ENCODE data around the gene RMI1. TPM values are rescaled to one million over a fixed set of nuclear protein-coding genes. Genes with fewer than 3 reads are reported as not detected.

RMI1 gene
- total RNA-seq, 1 donor from 2014 or later, result 2.9 TPM

DNA sequence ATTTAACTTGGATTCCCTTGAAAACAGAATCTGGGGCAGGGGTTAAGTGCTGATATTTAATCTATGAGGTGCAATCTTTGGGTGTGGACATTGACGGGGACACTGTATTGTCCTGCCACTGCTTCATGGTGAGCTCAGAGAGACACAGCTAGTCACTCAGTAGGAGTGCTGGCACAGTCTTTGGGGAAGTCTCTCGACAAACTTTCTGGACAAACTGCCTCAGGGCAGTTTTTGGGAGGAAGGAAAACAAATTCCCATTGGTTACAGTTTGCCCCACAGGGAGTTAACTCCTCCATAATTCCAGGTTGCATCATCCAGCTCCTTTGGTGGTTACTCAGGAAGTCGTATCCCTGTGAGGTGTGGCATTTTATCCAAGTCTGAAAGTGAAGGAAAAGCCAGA is 18.4 kb upstream of the RMI1 start:
- Histone ChIP-seq H3K27me3 (no peaks in the 10 kb centered on the region), H3K36me3 (peaks cover 0 to 11% of the 10 kb centered on the region in 2 donors), H3K4me3 (no peak overlapping the region), H3K4me1 (peaks cover 5% of the 10 kb centered on the region), H3K9me3 (no peaks in the 10 kb centered on the region), H3K27ac (no peak overlapping the region)
- TF ChIP-seq, protein P1, sequence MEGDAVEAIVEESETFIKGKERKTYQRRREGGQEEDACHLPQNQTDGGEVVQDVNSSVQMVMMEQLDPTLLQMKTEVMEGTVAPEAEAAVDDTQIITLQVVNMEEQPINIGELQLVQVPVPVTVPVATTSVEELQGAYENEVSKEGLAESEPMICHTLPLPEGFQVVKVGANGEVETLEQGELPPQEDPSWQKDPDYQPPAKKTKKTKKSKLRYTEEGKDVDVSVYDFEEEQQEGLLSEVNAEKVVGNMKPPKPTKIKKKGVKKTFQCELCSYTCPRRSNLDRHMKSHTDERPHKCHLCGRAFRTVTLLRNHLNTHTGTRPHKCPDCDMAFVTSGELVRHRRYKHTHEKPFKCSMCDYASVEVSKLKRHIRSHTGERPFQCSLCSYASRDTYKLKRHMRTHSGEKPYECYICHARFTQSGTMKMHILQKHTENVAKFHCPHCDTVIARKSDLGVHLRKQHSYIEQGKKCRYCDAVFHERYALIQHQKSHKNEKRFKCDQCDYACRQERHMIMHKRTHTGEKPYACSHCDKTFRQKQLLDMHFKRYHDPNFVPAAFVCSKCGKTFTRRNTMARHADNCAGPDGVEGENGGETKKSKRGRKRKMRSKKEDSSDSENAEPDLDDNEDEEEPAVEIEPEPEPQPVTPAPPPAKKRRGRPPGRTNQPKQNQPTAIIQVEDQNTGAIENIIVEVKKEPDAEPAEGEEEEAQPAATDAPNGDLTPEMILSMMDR (IDR thresholded peaks at IDR 0.05), result no peak
- TF ChIP-seq POLR2AphosphoS5 (IDR thresholded peaks at IDR 0.05; ENCODE audit: insufficient read depth in 1 of 2, low read depth in 1 of 2) (no peak), POLR2A (IDR thresholded peaks at IDR 0.05) (no peak)
- intact Hi-C loops (cut with DNase I), result no loop called here
- no peak for DNase-seq (ENCODE audit: extremely low spot score in 2 of 2)

DNA sequence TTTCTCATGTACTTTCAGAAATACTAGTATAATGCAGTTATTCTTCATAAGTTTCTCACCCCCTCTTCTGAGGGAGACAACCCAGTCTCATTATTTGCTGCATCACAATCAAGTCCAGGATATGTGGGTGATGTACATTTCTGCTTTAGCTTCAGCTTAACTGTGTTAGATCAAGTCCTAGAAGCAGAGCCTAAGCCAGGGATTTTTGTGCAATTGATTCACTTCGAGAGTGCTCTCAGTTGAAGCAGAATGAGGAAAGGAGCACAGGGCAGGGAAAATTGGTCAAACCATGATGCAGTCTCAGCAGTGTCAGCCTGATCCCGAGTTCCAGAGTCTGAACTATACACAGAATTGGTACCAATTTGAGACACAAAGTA is 15.6 kb upstream of the RMI1 start:
- intact Hi-C loops (cut with DNase I), result no loop called here
- TF ChIP-seq POLR2A (IDR thresholded peaks at IDR 0.05), result no peak
- no peak for TF ChIP-seq POLR2AphosphoS5 (IDR thresholded peaks at IDR 0.05; ENCODE audit: insufficient read depth in 1 of 2, low read depth in 1 of 2)
- TF ChIP-seq, protein P1 (IDR thresholded peaks at IDR 0.05), result no peak
- Histone ChIP-seq H3K27me3 (no peaks in the 10 kb centered on the region), H3K27ac (no peak overlapping the region), H3K4me1 (no peaks in the 10 kb centered on the region), H3K4me3 (no peak overlapping the region), H3K9me3 (no peaks in the 10 kb centered on the region), H3K36me3 (peaks cover 0 to 38% of the 10 kb centered on the region in 2 donors)
- DNase-seq (ENCODE audit: extremely low spot score in 2 of 2), result no peak

GRCh38 chr9:83965350-83966208 is 15.0 kb upstream of the RMI1 start:
- H3K4me3 ChIP-seq, result no peak overlapping the region
- H3K27ac ChIP-seq, result no peak overlapping the region
- no peaks in the 10 kb centered on the region for H3K27me3 ChIP-seq
- H3K36me3 ChIP-seq, result peaks cover 5 to 44% of the 10 kb centered on the region in 2 donors
- TF ChIP-seq, protein P1 (IDR thresholded peaks at IDR 0.05), result no peak
- TF ChIP-seq POLR2AphosphoS5 (IDR thresholded peaks at IDR 0.05; ENCODE audit: insufficient read depth in 1 of 2, low read depth in 1 of 2) (no peak), POLR2A (IDR thresholded peaks at IDR 0.05) (no peak)
- intact Hi-C loops (cut with DNase I), result no loop called here
- no peak for DNase-seq (ENCODE audit: extremely low spot score in 2 of 2)
- H3K4me1 ChIP-seq, result no peaks in the 10 kb centered on the region
- H3K9me3 ChIP-seq, result no peaks in the 10 kb centered on the region

DNA sequence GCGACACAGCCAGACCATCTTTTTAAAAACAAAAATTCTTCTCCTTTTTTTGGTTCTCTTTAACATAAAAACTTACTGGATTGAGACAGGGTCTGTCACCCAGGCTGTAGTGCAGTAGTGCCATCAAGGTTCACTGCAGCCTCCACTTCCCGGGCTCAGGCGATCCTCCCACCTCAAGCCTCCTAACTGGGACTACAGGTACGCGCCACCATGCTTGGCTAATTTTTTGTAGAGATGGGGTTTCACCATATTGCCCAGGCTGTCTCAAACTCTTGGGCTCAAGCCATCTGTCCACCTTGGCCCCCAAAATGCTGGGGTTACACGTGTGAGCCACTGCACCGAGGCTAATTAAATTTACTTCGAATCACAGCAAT is 14.4 kb upstream of the RMI1 start:
- Histone ChIP-seq H3K4me3 (no peak overlapping the region), H3K36me3 (peaks cover 6 to 50% of the 10 kb centered on the region in 2 donors), H3K9me3 (no peaks in the 10 kb centered on the region), H3K27me3 (no peaks in the 10 kb centered on the region), H3K4me1 (no peaks in the 10 kb centered on the region), H3K27ac (no peak overlapping the region)
- intact Hi-C loops (cut with DNase I), result no loop called here
- no peak for DNase-seq (ENCODE audit: extremely low spot score in 2 of 2)
- TF ChIP-seq, protein P1 (IDR thresholded peaks at IDR 0.05), result no peak
- no peak for TF ChIP-seq POLR2AphosphoS5 (IDR thresholded peaks at IDR 0.05; ENCODE audit: insufficient read depth in 1 of 2, low read depth in 1 of 2)
- no peak for TF ChIP-seq POLR2A (IDR thresholded peaks at IDR 0.05)

- intact Hi-C loops (cut with DNase I), result no loop called here
- H3K27me3 ChIP-seq, result no peaks in the 10 kb centered on the region
- H3K27ac ChIP-seq, result no peak overlapping the region
- H3K9me3 ChIP-seq, result no peaks in the 10 kb centered on the region
- TF ChIP-seq, protein P1 (IDR thresholded peaks at IDR 0.05), result no peak
- no peak for TF ChIP-seq POLR2A (IDR thresholded peaks at IDR 0.05)
- no peak for TF ChIP-seq POLR2AphosphoS5 (IDR thresholded peaks at IDR 0.05; ENCODE audit: insufficient read depth in 1 of 2, low read depth in 1 of 2)
- peaks cover 6 to 59% of the 10 kb centered on the region in 2 donors for H3K36me3 ChIP-seq
- H3K4me1 ChIP-seq, result no peaks in the 10 kb centered on the region
- DNase-seq (ENCODE audit: extremely low spot score in 2 of 2), result no peak
- H3K4me3 ChIP-seq, result no peak overlapping the region
These were observed 13.5 kb upstream of the RMI1 start for GRCh38 chr9:83967073-83967472.
